Measurements from ENCODE around the gene TUBG2.

DNA sequence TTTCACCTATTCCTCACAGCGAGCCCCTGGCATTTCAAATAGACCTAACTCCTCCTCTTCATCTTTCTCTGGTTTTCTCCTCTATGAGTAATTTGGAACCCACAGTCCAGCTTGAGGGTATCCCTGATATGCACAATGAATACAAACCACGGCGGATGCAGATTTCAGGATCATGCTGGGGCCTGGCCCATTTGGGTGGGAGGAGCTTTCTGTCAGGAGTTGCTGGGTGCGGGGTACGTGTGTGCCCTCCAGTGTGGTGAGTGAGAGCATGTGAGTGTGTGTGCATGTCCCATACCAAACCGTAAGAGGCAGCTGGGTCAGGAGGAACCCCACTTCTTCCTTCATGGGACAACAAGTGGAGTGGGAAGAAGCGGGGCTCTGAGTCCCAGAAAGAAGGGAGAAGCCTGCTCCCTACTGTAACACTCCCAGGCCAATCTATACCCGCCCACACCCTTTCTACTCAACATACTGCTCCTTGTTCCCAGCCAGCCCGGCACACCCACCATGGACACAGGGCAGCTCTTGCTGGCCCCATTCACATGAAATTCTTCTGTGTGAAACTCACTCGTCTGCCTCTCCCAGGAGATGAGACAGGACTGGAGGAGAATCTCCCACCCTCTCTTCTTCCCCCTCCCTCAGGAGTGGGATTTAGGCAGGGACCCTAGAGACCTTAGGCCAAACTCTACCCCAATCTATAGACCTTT is 41.7 kb downstream of the TUBG2 start:
- TF ChIP-seq, protein P1, sequence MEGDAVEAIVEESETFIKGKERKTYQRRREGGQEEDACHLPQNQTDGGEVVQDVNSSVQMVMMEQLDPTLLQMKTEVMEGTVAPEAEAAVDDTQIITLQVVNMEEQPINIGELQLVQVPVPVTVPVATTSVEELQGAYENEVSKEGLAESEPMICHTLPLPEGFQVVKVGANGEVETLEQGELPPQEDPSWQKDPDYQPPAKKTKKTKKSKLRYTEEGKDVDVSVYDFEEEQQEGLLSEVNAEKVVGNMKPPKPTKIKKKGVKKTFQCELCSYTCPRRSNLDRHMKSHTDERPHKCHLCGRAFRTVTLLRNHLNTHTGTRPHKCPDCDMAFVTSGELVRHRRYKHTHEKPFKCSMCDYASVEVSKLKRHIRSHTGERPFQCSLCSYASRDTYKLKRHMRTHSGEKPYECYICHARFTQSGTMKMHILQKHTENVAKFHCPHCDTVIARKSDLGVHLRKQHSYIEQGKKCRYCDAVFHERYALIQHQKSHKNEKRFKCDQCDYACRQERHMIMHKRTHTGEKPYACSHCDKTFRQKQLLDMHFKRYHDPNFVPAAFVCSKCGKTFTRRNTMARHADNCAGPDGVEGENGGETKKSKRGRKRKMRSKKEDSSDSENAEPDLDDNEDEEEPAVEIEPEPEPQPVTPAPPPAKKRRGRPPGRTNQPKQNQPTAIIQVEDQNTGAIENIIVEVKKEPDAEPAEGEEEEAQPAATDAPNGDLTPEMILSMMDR (IDR thresholded peaks at IDR 0.05; ENCODE audit: insufficient read depth, low read length, poor library complexity, severe bottlenecking): no peak
- no peak for TF ChIP-seq EZH2phosphoT487 (conservative IDR thresholded peaks at IDR 0.05; ENCODE audit: low read length)
